Hematopoietic multipotent progenitor cell (in vitro differentiated cells): Measurements from ENCODE around the gene GPR107. TPM values are rescaled to one million over a fixed set of nuclear protein-coding genes. Genes with fewer than 3 reads are reported as not detected.

Source experiments
- DNase-seq, 3 donors: peaks; one replicate each; pipeline ENCODE4 v3.0.0-alpha.2; 2011 to 2015; ENCODE audit warnings: low read depth in 2 of 3, low spot score in 2 of 3
- total RNA-seq: library from RNA; depleted of rRNA; stranded (reverse); fragments of >200 nt; gene quantifications from one replicate; pipeline ENCODE4 v1.2.3, GENCODE V29; 2012

GPR107 gene
- total RNA-seq, 1 donor: 15.6 TPM

DNA sequence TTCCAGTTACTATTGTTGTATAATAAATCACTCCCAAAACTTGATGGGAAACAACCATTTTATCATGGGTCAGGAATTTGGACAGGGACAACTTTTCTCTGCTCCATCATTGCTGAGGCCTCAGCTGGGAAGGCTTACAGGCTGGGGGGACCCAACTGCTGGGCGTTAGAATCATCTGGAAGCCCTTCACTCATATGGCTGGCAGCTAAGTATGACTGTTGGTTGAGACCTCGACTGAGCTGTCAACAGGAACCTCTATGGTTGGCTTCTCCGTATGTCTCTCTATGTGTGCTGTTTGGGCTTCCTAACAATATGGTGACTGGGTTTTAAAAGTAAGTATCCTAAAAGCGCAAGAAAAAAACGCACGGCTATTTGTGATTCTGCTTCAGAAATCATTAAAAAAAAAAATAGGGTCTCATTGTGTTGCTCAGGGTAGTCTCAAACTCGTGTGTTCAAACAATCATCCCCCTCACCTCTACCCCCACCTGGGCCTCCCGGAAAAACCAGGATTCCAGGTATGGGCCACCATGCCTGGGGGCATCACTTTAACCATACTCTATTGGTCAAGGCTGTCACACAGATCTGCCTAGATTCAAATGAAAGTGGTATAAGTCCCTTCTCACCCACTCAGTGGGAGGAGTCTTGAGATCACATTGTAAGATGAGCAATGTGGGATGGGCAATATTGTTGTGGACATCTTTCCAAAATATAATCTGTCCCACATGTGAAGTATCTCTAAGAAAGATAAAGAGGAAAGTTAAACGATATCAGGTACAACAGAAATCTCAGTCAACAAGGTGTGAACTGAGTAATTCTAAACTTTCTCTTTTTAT, 26.0 kb upstream of the GPR107 start:
- no peak for DNase-seq

DNA sequence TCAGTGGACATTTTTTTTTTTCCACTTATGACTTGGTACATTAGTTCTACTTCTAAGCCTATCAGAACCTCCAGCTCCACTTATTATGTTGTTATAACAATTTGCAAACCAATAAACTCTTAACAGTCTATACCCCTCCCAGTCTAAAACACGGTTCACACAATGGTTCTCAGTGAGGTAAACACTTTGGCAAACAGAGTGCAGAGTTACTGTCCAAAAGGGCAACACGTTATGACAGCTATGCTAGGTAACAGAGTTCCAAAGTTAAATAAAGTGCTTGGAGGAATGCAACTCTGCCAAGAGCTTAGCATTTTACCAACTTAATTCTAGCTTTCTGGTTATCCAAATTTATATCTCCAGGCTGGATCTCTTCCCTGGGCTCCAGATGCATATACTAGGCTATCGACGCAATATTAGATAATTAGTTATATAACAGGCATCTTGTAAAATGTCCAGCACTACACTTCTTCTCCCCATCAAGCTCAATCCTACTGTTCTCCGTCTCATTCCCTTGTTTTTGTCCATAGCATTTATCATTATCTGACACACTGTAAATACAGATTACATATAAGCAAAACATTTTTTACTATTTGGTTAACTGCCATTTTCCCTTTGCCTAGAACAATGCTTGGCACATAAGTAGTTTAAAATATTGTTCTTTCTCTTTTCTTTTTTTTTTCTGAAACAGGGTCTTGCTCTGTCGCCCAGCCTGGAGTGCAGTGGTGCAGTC, 25.0 kb upstream of the GPR107 start:
- DNase-seq: no peak

DNA sequence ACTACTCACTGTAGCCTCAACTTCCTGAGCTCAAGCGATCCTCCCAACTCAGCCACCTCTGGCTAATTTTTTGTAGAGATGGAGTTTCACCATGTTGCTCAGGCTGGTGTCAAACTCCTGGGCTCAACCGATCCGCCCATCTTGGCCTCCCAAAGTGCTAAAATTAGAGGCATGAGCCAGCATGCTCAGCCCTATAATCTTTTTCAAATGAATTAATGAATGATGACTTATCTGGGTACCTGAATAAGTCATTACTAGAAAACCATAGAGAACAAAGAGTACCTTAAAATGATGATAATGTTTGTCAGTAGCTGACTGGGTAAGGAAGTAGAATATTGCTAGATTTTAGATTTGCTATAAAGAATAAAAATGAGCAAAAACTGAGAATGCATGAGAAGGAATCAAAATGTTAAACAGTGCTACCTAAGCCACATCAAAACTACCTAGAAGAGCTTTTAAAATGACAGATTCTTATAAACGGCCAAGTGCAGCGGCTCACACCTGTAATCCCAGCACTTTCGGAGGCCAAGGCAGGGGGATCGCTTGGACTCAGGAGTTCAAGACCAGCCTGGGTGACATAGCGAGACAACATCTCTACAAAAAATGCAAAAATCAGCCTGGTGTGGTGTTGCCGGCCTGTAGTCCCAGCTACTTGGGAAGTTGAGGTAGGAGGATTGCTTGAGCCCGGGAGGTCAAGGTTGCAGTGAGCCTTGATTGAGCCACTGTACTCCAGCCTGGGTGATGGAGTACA, 24.3 kb upstream of the GPR107 start:
- no peak for DNase-seq

DNA sequence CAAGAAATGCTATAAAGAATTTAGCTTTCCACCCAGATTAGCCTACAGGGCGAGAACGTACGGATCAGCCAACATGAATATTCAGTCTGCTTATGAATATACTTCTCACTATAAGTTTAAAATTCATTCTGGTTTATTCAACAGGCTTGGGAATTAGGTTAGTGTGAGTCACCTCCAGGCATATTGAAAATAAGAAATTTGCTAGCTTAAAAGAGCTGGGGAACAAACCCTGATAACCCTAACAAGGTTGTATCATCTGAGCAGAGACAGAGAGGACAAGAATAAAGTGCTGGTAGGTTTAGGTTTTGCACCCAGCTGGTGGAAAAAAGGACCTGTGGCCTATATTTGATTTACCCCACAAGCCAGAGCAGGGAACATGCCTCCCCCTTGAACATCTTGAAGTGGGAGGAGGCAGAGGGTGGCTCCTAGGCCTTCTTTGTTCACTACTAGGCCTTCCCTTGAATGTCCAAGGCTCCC, 23.0 kb upstream of the GPR107 start:
- no peak for DNase-seq

DNA sequence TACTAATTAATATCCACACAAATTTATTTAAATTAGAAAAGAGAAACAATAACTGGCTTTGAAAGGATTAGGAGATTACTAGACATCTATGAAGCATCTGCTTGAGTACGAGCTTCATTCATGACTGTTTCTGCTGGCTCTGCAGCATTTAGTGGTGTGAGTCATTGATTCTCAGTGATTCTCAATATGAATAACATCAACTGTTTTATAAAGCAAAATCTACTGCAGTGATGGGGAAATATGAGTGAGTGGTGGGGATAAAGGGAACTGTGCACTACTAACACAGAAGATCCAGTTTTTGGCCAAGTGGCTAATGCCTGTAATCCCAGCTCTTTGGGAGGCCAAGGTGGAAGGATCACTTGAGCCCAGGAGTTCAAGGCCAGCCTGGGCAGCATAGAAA, 19.1 kb upstream of the GPR107 start:
- no peak for DNase-seq

DNA sequence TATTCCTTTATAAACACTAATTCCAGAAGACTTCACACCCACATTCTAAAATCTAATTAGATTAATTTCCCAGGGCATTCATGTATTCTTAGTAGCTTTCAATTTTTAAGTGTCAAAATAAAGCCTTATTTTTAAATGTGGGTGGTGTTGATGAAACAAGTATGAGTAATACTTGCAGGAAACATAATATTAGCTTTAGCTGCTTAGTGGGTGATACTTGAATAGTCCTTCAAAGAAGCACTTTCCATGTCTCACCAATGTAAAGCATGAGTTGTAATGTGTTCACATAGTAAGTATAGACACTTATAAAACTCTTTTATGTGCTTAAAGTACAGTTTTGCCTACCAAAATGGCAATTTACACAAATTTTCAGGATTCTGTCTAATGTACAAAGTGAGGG, 17.6 kb upstream of the GPR107 start:
- no peak for DNase-seq

DNA sequence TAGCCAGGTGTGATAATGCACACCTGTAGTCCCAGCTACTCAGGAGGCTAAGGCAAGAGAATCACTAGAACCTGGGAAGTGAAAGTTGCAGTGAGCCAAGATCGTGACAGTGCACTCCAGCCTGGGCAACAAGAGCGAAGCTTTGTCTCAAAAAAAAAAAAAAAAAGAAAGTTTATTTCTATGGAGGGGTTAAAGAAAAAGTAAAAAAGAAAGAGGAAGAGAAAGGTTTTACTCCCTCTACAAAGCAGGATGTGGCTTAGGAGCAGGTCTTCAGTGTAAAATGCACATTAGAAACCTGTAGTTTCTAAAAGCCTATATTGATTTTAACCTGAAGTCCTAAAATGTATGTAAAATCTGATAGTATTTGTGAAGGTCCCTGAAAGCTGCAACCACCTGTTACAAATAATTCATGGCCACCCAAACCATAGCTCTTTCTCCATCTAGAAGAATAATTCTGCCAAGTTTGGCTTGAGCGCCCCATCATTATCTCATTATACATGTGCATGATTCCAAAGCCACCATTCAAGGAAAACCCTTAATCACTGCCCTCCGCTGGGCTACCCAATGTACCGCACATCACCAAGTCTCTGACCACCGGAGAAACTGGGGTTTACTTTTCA, 14.1 kb upstream of the GPR107 start:
- peak in 2 of 3 donors; percentile 39 to 54 for DNase-seq

DNA sequence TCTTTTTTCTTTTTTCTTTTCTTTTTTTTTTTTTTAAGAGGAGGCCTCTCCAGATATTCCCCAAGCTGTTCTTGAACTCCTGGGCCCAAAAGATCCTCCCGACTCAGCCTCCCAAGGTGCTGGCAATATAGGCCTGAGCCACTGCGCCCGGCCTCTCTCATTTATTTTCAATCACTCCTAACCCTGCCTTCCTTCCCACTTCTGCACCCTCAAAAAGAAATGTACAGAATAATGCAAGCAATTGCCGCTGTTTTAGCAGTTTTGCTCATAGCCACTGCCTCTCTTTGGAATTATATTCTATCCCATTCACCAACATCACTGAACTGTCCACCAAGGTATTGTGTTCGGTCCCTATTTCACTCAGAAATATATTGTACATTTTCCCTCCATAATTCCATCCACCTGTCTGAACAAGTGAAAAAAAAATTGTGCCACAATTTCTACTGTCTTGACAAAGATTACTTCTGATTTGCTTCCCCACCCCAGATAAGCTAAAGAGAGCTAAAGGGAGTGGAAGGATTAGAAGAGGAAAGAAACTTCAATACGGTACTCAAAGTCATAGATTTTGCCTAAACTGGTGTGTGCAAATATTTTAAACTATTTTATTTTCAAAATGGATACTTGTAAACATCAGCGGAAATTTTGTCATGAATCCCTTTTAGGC, 12.6 kb upstream of the GPR107 start:
- DNase-seq: no peak

DNA sequence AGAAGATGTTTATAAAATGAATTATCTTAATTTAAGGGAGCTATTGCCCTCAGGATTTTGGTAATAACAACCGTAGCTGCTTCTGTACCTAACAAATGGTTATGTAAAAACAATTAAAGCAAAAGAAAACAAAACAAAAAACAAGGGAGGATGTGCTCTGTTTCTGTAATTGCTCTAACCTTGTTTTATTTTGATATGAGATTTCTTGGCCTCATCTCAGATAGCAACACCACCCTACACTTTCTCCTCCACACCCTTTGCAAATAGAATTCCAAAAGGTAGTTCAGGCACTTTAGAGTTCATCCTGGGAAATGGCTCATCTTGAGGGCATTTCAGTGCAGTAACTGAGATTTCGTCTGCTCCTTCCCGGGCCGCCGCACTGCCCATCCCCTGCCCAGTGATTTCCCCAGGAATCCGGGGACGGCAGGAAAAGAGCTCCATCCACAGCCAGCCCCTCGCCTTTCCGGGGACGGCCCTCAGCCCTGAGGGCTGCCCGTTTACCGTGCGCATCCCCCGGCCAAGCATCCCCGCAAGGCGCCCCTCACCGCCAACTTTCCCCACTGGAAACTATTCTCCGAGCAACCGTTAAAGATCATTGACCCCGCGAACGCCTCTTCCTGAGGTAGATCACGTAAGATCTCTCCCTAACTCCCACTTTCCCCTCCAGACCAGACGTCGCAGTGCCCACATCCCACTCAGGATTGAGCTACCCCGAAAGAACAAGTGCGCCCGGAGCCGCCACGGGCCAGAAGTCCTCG, 11.9 kb upstream of the GPR107 start:
- no peak for DNase-seq

DNA sequence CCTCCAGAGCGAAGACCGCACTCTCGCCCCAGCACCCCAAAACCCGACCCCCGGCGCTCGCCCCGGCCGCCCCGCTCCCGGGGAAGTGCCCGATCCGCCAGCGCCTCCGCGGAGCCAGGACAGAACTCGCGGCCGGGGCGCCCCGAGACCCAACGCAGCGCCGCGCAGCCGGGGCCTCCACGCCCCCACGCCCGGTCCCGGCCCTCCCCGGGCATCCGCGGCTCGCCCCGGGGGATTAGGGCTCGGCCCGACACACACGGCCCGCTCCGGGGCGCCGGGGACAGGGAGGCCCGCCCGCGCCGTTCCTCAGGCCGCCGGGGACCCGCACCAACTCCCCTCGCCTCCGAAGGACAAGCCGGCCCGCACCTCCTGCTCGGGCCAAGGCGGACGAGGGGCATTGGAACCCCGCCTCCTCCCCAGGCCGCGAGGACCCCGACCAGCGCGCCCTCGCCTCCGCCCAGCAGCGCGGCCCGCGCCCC, 11.3 kb upstream of the GPR107 start:
- DNase-seq: no peak

DNA sequence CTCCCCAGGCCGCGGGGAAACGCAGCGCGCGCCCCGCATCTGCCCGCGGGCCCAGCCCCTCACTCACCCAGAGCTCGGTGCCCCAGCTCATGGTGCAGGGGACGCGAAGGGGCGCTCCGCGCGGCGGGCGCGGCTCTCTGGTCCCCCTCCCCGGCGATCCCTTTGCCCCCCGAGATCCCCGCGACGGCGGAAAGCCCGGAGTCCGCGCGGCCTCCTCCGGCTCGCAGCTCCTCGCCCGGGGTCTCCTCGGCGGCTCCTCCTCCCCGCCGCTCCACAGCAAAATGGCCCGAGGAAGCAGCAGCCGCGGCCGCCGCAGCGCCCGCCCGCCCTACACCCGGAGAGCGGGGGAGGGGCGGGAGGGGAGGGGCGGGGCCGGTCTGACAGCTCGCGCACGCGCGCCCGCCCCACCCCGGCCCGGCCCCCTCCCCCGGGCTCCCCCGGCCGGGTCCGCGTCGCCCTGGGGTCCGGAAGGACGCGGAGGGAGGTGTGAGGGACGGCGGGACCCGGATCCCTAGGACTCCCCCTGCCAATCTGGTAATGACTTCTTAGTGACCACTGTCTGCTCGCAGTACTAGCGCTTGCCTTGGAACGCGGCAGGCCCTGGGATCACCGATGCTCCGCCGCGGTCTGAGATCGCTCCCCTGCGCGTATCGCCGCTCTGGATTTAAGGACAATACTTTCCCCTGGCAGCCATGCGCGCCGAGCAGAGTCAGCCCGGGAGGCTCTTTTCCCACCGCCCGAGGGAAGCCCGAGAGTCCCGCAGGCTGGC, 10.6 kb upstream of the GPR107 start, which contains the start of gene FNBP1:
Gene FNBP1, minus strand, starts transcription at position 305 of the 769 bp plus-strand sequence. Its CDS starts 214 bp downstream, at position 91.
- DNase-seq: peak; percentile 68 to 87 (median 79)

DNA sequence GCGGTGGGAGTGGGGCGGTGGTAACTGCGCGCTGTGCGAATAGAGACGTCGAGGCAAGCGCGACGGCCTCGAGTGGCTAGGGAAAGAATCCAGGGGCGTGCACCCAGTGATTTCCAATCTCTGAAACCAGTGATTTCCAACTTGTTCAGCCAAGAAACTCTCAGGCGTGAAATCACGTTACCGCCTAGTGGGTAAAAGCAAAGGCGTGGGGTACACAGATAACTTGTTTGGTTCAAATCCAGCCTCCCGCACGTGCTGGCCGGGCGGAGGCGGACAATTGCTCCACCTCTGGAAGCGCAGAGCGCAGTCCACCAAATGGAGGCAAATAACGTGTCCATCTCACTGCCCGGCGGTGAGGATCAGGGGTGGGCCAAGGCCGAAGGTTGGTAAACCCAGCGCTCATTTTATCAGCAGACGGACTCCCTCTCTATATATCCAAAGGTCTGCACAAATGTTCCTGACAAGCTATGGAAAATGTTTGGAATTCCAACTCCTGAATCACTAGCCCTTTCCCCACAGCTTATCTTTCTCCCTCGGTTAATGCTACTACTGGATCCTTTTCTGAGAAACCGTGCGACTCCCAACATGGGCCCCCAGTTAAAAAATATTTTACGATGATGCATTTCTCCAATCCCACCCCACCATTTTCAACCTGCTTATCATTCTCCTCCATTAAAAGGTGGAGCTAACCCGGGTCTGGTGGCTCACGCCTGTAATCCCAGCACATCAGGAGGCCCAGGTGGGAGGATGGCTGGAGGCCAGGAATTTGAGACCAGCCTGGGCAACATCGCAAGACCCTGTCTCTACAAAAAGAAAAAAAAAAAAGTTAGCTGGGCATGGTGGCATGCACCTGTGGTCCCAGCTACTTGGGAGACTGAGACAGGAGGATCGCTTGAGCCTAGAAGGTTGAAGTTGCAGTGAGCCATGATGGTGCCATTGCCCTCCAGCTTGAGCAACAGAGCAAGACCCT, 9.8 kb upstream of the GPR107 start:
- DNase-seq: no peak

DNA sequence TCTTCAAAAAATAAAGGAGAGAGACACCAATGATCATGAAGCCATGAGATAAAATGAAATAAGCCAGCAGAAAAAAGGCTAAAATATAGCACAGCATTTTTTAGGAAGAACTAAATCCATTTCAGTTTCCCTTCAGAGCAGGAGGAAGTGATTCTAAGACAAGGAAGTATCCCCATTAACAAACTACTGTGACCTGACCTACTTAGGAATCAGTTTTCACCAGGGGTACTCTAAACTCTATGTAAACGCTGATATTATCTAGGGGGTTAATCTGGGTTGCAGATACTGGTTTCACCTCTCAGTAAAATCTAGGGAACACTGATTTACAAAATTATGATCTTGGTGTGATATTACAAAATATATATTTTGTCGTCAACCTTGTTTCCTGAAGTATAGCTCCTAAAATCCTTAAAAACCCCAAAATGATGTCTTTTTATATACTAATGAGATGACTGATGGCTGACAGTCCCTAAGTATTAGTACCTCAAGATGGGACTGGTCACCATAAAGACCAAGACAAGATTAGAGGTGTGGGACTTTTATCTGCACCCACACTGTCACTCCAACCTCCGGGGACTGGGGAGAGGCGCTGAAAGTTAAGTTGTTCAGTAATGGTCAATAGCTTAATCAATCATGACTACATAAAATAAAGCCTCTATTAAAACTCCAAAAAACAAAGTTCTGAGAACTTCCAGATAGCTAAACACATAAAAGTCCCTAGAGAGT, 7.8 kb upstream of the GPR107 start:
- no peak for DNase-seq

DNA sequence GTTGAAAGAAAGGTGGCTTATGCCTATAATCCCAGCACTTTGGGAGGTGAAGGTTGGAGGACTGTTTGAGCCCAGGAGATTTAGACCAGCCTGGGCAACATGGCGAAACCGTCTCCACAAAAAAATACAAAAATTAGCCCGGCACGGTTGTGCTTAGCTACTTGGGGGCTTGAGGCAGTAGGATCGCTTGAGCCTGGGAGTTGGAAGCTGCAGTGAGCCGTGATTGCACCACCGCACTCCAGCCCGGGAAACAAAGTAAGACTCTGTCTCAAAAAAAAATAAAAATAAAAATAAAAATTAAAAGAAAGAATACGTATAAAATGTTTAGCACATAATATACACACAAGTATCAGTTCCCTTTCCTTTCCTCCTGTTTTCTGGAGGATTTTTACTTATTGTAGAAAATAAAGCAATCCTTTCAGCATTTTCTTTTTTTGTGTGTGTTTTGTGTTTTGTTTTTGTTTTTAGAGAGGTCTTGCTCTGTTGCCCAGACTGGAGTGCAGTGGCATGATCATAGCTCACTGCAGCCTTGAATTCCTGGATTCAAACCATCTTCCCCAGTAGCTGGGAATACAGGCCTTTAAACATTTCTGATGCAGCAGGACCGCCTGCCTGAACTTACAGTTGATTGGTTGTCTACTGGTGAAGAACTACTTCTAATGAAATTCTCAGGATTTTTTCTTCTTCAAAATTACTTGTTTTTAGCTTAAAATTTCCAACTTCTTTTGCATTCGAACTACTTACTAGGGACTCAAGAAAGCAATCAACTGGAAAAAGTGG, 4.1 kb upstream of the GPR107 start:
- DNase-seq: no peak

DNA sequence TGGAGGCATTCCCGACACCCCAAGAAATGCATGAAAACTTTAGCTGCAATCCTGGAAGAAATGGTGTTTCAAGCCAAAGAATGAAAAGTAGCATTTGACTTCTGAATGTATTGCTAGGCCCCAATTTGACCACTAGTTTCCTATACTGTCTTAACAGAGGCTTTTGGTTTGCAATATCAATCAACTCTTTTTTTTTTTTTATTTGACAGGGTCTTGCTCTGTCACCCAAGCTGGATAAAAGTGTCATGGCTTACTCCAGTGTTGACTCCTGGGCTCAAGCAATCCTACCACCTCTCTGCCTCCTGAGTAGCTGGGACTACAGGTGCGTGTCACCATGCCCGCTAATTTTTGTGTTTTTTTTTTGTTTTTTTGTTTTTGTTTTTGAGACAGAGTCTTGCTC, 3.2 kb upstream of the GPR107 start:
- no peak for DNase-seq

DNA sequence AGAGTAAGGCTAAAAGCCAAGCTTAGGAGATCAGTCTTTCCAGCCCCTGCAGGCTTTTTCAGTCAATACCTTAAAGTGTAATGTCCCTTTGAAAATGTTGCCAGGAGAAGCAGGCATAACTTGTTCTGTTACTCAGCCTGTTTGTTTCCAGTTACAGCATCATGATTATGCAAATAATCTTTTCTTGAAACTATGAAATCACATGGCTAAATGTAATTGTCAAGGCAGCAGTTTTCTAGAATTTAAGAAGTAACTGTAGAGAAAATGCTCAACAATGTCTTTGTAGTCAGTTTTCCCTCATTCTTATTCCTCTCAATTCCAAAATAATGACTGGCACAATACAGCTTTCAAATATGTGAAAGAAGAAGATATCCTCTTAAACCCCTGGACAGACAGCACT, 1.9 kb upstream of the GPR107 start:
- DNase-seq: no peak
